Lower leg skin (tissue), 3 donors: ENCODE results near the gene NSDHL.

ENCODE experiments used
- POLR2A ChIP-seq, 2 donors: fragments of 450-650 bp; IDR thresholded peaks; one replicate each; pipeline ENCODE4 v1.6.1; 2016 to 2017; ENCODE audit warnings: antibody characterized with exemption in 2 of 2, mild to moderate bottlenecking in 1 of 2, moderate library complexity in 1 of 2
- TF ChIP-seq, protein P1 (sequence below), 3 donors: fragments of 450-650 bp; IDR thresholded peaks; one replicate each; pipeline ENCODE4 v1.5.1; 2016; ENCODE audit warnings: antibody characterized with exemption in 3 of 3, mild to moderate bottlenecking in 3 of 3, moderate library complexity in 2 of 3

DNA sequence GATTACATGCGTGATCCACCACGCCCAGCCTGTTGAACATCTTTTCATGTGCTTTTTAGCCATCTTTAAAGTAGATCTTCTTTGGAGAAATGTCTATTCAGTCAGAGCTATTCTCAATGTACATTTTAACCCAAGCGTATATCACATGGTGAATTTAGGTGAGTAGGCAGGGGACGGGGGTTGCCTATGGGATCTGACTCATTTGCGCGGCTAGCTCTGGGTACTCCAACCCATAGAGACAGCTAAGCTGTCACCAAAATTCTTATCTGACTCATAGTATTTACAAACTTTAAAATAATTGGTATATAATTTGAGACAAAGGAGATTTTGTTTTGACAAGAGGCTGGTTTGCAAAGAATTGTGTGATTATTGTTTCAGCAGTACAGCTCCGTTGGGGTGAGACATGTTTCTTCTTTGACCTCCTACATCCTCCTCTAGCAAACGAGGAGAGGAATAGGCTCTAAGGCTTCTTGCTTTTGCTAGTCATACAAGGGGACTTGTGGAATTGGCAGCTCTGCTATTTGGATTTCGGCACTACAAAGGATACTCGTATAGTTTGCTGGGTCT lies 12.0 kb downstream of the NSDHL start:
- TF ChIP-seq POLR2A (IDR thresholded peaks at IDR 0.05), result no peak
- TF ChIP-seq, protein P1, sequence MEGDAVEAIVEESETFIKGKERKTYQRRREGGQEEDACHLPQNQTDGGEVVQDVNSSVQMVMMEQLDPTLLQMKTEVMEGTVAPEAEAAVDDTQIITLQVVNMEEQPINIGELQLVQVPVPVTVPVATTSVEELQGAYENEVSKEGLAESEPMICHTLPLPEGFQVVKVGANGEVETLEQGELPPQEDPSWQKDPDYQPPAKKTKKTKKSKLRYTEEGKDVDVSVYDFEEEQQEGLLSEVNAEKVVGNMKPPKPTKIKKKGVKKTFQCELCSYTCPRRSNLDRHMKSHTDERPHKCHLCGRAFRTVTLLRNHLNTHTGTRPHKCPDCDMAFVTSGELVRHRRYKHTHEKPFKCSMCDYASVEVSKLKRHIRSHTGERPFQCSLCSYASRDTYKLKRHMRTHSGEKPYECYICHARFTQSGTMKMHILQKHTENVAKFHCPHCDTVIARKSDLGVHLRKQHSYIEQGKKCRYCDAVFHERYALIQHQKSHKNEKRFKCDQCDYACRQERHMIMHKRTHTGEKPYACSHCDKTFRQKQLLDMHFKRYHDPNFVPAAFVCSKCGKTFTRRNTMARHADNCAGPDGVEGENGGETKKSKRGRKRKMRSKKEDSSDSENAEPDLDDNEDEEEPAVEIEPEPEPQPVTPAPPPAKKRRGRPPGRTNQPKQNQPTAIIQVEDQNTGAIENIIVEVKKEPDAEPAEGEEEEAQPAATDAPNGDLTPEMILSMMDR (IDR thresholded peaks at IDR 0.05), result no peak
